ENCODE data around the gene OR1L8. TPM values are rescaled to one million over a fixed set of nuclear protein-coding genes. Genes with fewer than 3 reads are reported as not detected.
"Not testable (repeated sequence)": the region's sequence is repeated elsewhere in the genome, so short reads cannot be mapped to it uniquely, and the experiment has no call there.

Gene OR1L8
- total and polyA plus RNA-seq, 5 donors from 2014 or later = 0.12 to 0.50 (median 0.20) TPM; not detected in 2

GRCh38 chr9:122537066-122537465 lies 46.1 kb downstream of the OR1L8 start:
- H3K36me3 Mint-ChIP-seq; H3K9me3 ChIP-seq (ENCODE audit: control insufficient read depth in 2 of 2, low read length in 2 of 2); H3K4me1 ChIP-seq (ENCODE audit: control insufficient read depth, insufficient read depth, low read length, poor library complexity, severe bottlenecking); H3K27ac Mint-ChIP-seq; H3K27me3 Mint-ChIP-seq; H3K27me3 ChIP-seq (ENCODE audit: control insufficient read depth, insufficient read depth, low read length); H3K4me3 ChIP-seq (ENCODE audit: low read depth, low read length); H3K4me3 Mint-ChIP-seq; H3K36me3 ChIP-seq (ENCODE audit: control insufficient read depth, insufficient read depth, low read length); H3K9me3 Mint-ChIP-seq; H3K27ac ChIP-seq (ENCODE audit: insufficient read depth, low read length, poor library complexity, severe bottlenecking); ATAC-seq (ENCODE audit: low read depth in 2 of 2); H3K4me1 Mint-ChIP-seq; DNase-seq: not testable (repeated sequence)

DNA sequence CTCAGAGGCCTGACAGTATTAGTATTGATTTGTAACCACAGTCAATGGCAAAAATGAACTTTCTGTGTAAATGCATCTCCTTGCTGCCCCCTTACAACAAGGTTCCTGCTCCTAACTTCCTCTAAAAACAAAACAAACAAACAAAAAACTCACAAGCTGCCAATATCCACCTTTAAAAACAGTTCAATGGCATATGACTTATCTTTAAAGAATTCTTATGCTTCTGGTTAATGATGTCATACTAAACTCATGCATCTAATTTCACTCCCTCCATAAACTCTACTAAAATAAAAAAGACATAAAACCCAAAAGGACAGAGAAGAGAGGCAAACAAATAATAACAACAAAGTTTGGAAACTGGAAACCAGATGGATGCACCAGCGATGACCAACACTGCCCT lies 47.0 kb downstream of the OR1L8 start:
- H3K4me1 Mint-ChIP-seq = no peaks in the 10 kb centered on the region
- H3K27me3 Mint-ChIP-seq = peaks cover 2% of the 10 kb centered on the region
- no peaks in the 10 kb centered on the region for H3K27me3 ChIP-seq (ENCODE audit: control insufficient read depth, insufficient read depth, low read length)
- DNase-seq (no peak), ATAC-seq (ENCODE audit: low read depth in 2 of 2) (no peak)
- no peaks in the 10 kb centered on the region for H3K36me3 ChIP-seq (ENCODE audit: control insufficient read depth, insufficient read depth, low read length)
- no peak overlapping the region for H3K27ac ChIP-seq (ENCODE audit: insufficient read depth, low read length, poor library complexity, severe bottlenecking)
- H3K4me3 Mint-ChIP-seq = no peak overlapping the region
- H3K9me3 ChIP-seq (ENCODE audit: control insufficient read depth in 2 of 2, low read length in 2 of 2) = no peaks in the 10 kb centered on the region
- H3K27ac Mint-ChIP-seq = no peak overlapping the region
- no peaks in the 10 kb centered on the region for H3K36me3 Mint-ChIP-seq
- no peak overlapping the region for H3K4me3 ChIP-seq (ENCODE audit: low read depth, low read length)
- no peaks in the 10 kb centered on the region for H3K4me1 ChIP-seq (ENCODE audit: control insufficient read depth, insufficient read depth, low read length, poor library complexity, severe bottlenecking)
- H3K9me3 Mint-ChIP-seq = peaks cover 0 to 5% (median 0%) of the 10 kb centered on the region in 7 donors

- H3K27me3 Mint-ChIP-seq; H3K4me3 ChIP-seq (ENCODE audit: low read depth, low read length); H3K36me3 ChIP-seq (ENCODE audit: control insufficient read depth, insufficient read depth, low read length); H3K9me3 ChIP-seq (ENCODE audit: control insufficient read depth in 2 of 2, low read length in 2 of 2); H3K9me3 Mint-ChIP-seq; H3K4me1 ChIP-seq (ENCODE audit: control insufficient read depth, insufficient read depth, low read length, poor library complexity, severe bottlenecking); ATAC-seq (ENCODE audit: low read depth in 2 of 2); H3K27ac ChIP-seq (ENCODE audit: insufficient read depth, low read length, poor library complexity, severe bottlenecking); H3K27me3 ChIP-seq (ENCODE audit: control insufficient read depth, insufficient read depth, low read length); DNase-seq; H3K27ac Mint-ChIP-seq; H3K4me3 Mint-ChIP-seq; H3K36me3 Mint-ChIP-seq; H3K4me1 Mint-ChIP-seq: not testable (repeated sequence)
Observed at GRCh38 chr9:122531157-122531556, 52.0 kb downstream of the OR1L8 start.

DNA sequence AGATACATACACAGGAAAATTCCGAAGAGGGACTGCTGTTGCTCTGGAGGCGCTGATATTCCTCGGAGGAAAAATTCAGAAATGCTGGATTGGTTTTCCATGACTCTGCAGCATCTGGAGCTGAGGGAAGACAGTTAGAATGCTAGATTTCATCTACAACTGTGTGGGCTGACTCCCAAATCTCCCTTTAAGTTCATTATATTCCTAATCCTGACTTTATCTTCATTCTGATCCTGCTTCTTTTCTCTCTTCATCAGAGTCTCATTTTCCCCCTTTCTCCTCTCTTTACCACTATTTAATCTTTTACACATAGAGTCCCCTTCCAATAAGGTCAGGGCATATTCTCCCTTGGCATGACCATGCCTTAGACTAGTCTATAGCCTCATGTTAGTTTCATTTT lies 56.0 kb downstream of the OR1L8 start, which contains the start of gene OR1N1:
Gene OR1N1, minus strand, starts transcription at position 101 of the 400 bp plus-strand sequence. Its CDS starts 0 bp downstream, at position 101.
- H3K27me3 ChIP-seq (ENCODE audit: control insufficient read depth, insufficient read depth, low read length) = peaks cover 7% of the 10 kb centered on the region
- H3K36me3 Mint-ChIP-seq = no peaks in the 10 kb centered on the region
- no peaks in the 10 kb centered on the region for H3K4me1 Mint-ChIP-seq
- no peak within 1 kb of the TSS for H3K27ac Mint-ChIP-seq
- H3K36me3 ChIP-seq (ENCODE audit: control insufficient read depth, insufficient read depth, low read length) = no peaks in the 10 kb centered on the region
- H3K9me3 ChIP-seq (ENCODE audit: control insufficient read depth in 2 of 2, low read length in 2 of 2) = no peaks in the 10 kb centered on the region
- H3K27me3 Mint-ChIP-seq = peaks cover 4% of the 10 kb centered on the region
- DNase-seq (no peak), ATAC-seq (ENCODE audit: low read depth in 2 of 2) (no peak)
- H3K4me1 ChIP-seq (ENCODE audit: control insufficient read depth, insufficient read depth, low read length, poor library complexity, severe bottlenecking) = no peaks in the 10 kb centered on the region
- peaks cover 0 to 3% (median 0%) of the 10 kb centered on the region in 7 donors for H3K9me3 Mint-ChIP-seq
- H3K27ac ChIP-seq (ENCODE audit: insufficient read depth, low read length, poor library complexity, severe bottlenecking) = no peak within 1 kb of the TSS
- H3K4me3 ChIP-seq (ENCODE audit: low read depth, low read length) = no peak within 1 kb of the TSS
- H3K4me3 Mint-ChIP-seq = no peak within 1 kb of the TSS

- H3K27ac ChIP-seq (ENCODE audit: insufficient read depth, low read length, poor library complexity, severe bottlenecking) = no peak overlapping the region
- H3K4me3 ChIP-seq (ENCODE audit: low read depth, low read length) = no peak overlapping the region
- H3K27ac Mint-ChIP-seq = no peak overlapping the region
- H3K4me1 ChIP-seq (ENCODE audit: control insufficient read depth, insufficient read depth, low read length, poor library complexity, severe bottlenecking) = no peaks in the 10 kb centered on the region
- H3K27me3 Mint-ChIP-seq = peaks cover 5% of the 10 kb centered on the region
- no peaks in the 10 kb centered on the region for H3K36me3 ChIP-seq (ENCODE audit: control insufficient read depth, insufficient read depth, low read length)
- DNase-seq = no peak
- no peak overlapping the region for H3K4me3 Mint-ChIP-seq
- peaks cover 8% of the 10 kb centered on the region for H3K27me3 ChIP-seq (ENCODE audit: control insufficient read depth, insufficient read depth, low read length)
- no peak for ATAC-seq (ENCODE audit: low read depth in 2 of 2)
- peaks cover 0 to 3% (median 0%) of the 10 kb centered on the region in 7 donors for H3K9me3 Mint-ChIP-seq
- H3K36me3 Mint-ChIP-seq = no peaks in the 10 kb centered on the region
- H3K9me3 ChIP-seq (ENCODE audit: control insufficient read depth in 2 of 2, low read length in 2 of 2) = no peaks in the 10 kb centered on the region
- H3K4me1 Mint-ChIP-seq = no peaks in the 10 kb centered on the region
Observed at GRCh38 chr9:122526602-122527001, 56.6 kb downstream of the OR1L8 start.

- H3K4me1 ChIP-seq (ENCODE audit: control insufficient read depth, insufficient read depth, low read length, poor library complexity, severe bottlenecking) = no peaks in the 10 kb centered on the region
- no peak overlapping the region for H3K27ac ChIP-seq (ENCODE audit: insufficient read depth, low read length, poor library complexity, severe bottlenecking)
- H3K4me3 ChIP-seq (ENCODE audit: low read depth, low read length) = no peak overlapping the region
- Mint-ChIP-seq H3K4me3 (no peak overlapping the region), H3K9me3 (peaks cover 0 to 3% (median 0%) of the 10 kb centered on the region in 7 donors), H3K27me3 (peaks cover 8% of the 10 kb centered on the region), H3K27ac (no peak overlapping the region), H3K36me3 (no peaks in the 10 kb centered on the region), H3K4me1 (no peaks in the 10 kb centered on the region)
- H3K9me3 ChIP-seq (ENCODE audit: control insufficient read depth in 2 of 2, low read length in 2 of 2) = no peaks in the 10 kb centered on the region
- DNase-seq (no peak), ATAC-seq (ENCODE audit: low read depth in 2 of 2) (no peak)
- no peaks in the 10 kb centered on the region for H3K36me3 ChIP-seq (ENCODE audit: control insufficient read depth, insufficient read depth, low read length)
- H3K27me3 ChIP-seq (ENCODE audit: control insufficient read depth, insufficient read depth, low read length) = peaks cover 9% of the 10 kb centered on the region
Observed at GRCh38 chr9:122519376-122519775, 63.8 kb downstream of the OR1L8 start.

DNA sequence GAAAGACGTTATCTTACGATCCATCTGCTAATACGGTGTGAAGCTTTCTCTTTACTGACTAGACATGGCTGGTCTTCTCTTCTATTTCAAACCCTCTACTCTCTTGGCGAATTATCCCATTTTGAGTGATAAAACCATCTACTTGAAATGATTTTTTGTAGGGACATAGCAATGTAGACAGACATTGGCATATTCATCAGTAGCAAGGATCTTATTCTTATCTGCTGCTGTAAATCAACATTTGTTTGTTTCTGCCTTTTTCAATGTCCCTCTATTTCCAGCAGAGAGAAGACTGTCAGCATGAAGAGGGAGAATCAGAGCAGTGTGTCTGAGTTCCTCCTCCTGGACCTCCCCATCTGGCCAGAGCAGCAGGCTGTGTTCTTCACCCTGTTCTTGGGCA lies 64.3 kb downstream of the OR1L8 start, which contains the start of gene OR1J4:
Gene OR1J4, plus strand, starts transcription at position 301 of the 400 bp plus-strand sequence. Its CDS starts 0 bp downstream, at position 301.
- no peak within 1 kb of the TSS for H3K27ac Mint-ChIP-seq
- no peak within 1 kb of the TSS for H3K4me3 Mint-ChIP-seq

DNA sequence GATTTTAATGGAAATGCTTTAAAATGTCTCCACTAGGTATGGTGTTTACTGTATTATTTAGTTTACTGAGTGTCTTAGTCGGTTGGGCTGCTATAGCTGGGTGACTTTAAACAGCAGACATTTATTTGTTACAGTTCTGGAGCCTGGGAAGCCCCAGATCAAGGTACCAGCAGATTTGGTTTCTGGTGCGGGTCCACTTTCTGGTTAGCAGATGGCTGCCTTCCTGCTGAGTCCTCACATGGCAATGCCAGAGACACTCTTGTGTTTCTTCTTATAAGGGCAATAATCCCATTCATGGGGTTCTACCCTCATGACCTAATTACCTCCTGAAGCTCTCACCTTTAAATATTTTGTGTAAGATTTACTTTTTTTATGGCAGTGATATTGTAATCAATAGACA lies 65.0 kb downstream of the OR1L8 start:
- Mint-ChIP-seq H3K27me3 (peaks cover 5% of the 10 kb centered on the region), H3K4me1 (no peaks in the 10 kb centered on the region), H3K27ac (no peak overlapping the region), H3K36me3 (no peaks in the 10 kb centered on the region), H3K4me3 (no peak overlapping the region), H3K9me3 (peaks cover 0 to 2% (median 0%) of the 10 kb centered on the region in 7 donors)
- ATAC-seq (ENCODE audit: low read depth in 2 of 2) (no peak), DNase-seq (no peak)
- H3K27ac ChIP-seq (ENCODE audit: insufficient read depth, low read length, poor library complexity, severe bottlenecking) = no peak overlapping the region
- H3K27me3 ChIP-seq (ENCODE audit: control insufficient read depth, insufficient read depth, low read length) = peaks cover 7% of the 10 kb centered on the region
- H3K9me3 ChIP-seq (ENCODE audit: control insufficient read depth in 2 of 2, low read length in 2 of 2) = no peaks in the 10 kb centered on the region
- no peak overlapping the region for H3K4me3 ChIP-seq (ENCODE audit: low read depth, low read length)
- H3K4me1 ChIP-seq (ENCODE audit: control insufficient read depth, insufficient read depth, low read length, poor library complexity, severe bottlenecking) = no peaks in the 10 kb centered on the region
- H3K36me3 ChIP-seq (ENCODE audit: control insufficient read depth, insufficient read depth, low read length) = no peaks in the 10 kb centered on the region

More for the DNA sequence above, 64.3 kb downstream of the OR1L8 start, which contains the start of gene OR1J4:
- Mint-ChIP-seq H3K27me3 (peaks cover 8% of the 10 kb centered on the region), H3K9me3 (peaks cover 0 to 3% (median 0%) of the 10 kb centered on the region in 7 donors), H3K4me1 (no peaks in the 10 kb centered on the region), H3K36me3 (no peaks in the 10 kb centered on the region)
- DNase-seq (no peak), ATAC-seq (ENCODE audit: low read depth in 2 of 2) (no peak)
- no peaks in the 10 kb centered on the region for H3K4me1 ChIP-seq (ENCODE audit: control insufficient read depth, insufficient read depth, low read length, poor library complexity, severe bottlenecking)
- H3K4me3 ChIP-seq (ENCODE audit: low read depth, low read length) = no peak within 1 kb of the TSS
- H3K27ac ChIP-seq (ENCODE audit: insufficient read depth, low read length, poor library complexity, severe bottlenecking) = no peak within 1 kb of the TSS
- no peaks in the 10 kb centered on the region for H3K36me3 ChIP-seq (ENCODE audit: control insufficient read depth, insufficient read depth, low read length)
- no peaks in the 10 kb centered on the region for H3K9me3 ChIP-seq (ENCODE audit: control insufficient read depth in 2 of 2, low read length in 2 of 2)
- peaks cover 9% of the 10 kb centered on the region for H3K27me3 ChIP-seq (ENCODE audit: control insufficient read depth, insufficient read depth, low read length)
